ENCODE data around the gene SYTL3. TPM values are rescaled to one million over a fixed set of nuclear protein-coding genes. Genes with fewer than 3 reads are reported as not detected.
"Not testable (repeated sequence)": the region's sequence is repeated elsewhere in the genome, so short reads cannot be mapped to it uniquely, and the experiment has no call there.

SYTL3 gene
- total and polyA plus RNA-seq, 8 donors = 3.1 to 14.6 (median 5.3) TPM

- Histone ChIP-seq H3K27ac (no peak overlapping the region), H3K4me3 (no peak overlapping the region), H3K27me3 (no peaks in the 10 kb centered on the region), H3K9me3 (peaks cover 0 to 4% (median 0%) of the 10 kb centered on the region in 4 donors), H3K36me3 (peaks cover 51 to 86% (median 75%) of the 10 kb centered on the region in 4 donors), H3K4me1 (peaks cover 0 to 18% (median 9%) of the 10 kb centered on the region in 4 donors)
- DNase-seq = peak; percentile 25 to 64
- TF ChIP-seq EP300 (IDR thresholded peaks at IDR 0.05) (no peak), POLR2AphosphoS5 (IDR thresholded peaks at IDR 0.05) (no peak), CTCF (IDR thresholded peaks at IDR 0.05) (no peak), POLR2A (IDR thresholded peaks at IDR 0.05) (no peak)
- WGBS, 5 donors = 47 to 65% (median 59%) methylated on average over 14 of the region's 14 CpGs
- intact Hi-C loops (cut with DNase I; ENCODE audit: low total_unique reads) = no loop called here
These were observed 38.1 kb upstream of the SYTL3 start for GRCh38 chr6:158611541-158612370.

GRCh38 chr6:158614606-158615005 lies 35.2 kb upstream of the SYTL3 start:
- DNase-seq; intact Hi-C loops (cut with DNase I; ENCODE audit: low total_unique reads); H3K27ac ChIP-seq; H3K4me3 ChIP-seq; H3K9me3 ChIP-seq; H3K27me3 ChIP-seq: not testable (repeated sequence)
- peaks cover 0 to 23% (median 9%) of the 10 kb centered on the region in 4 donors for H3K4me1 ChIP-seq
- H3K36me3 ChIP-seq = peaks cover 27 to 70% (median 55%) of the 10 kb centered on the region in 4 donors
- 97 to 100% (median 97%) methylated on average over 3 of the region's 3 CpGs for WGBS, 5 donors

GRCh38 chr6:158618289-158618688 lies 31.6 kb upstream of the SYTL3 start:
- H3K9me3 ChIP-seq; H3K27me3 ChIP-seq; H3K4me3 ChIP-seq; DNase-seq; H3K27ac ChIP-seq; intact Hi-C loops (cut with DNase I; ENCODE audit: low total_unique reads): not testable (repeated sequence)
- H3K36me3 ChIP-seq = peaks cover 19 to 68% (median 60%) of the 10 kb centered on the region in 4 donors
- 90 to 96% (median 94%) methylated on average over 3 of the region's 3 CpGs for WGBS, 5 donors
- peaks cover 0 to 12% (median 3%) of the 10 kb centered on the region in 4 donors for H3K4me1 ChIP-seq

GRCh38 chr6:158619922-158620801 lies 29.7 kb upstream of the SYTL3 start:
- H3K9me3 ChIP-seq = peaks cover 0 to 4% (median 0%) of the 10 kb centered on the region in 4 donors
- no peak overlapping the region for H3K27ac ChIP-seq
- H3K4me1 ChIP-seq = peaks cover 0 to 18% (median 3%) of the 10 kb centered on the region in 4 donors
- DNase-seq = peak in 1 of 2 donors; percentile 26
- no peak overlapping the region for H3K4me3 ChIP-seq
- intact Hi-C loops (cut with DNase I; ENCODE audit: low total_unique reads) = no loop called here
- no peak for TF ChIP-seq EP300 (IDR thresholded peaks at IDR 0.05)
- no peak for TF ChIP-seq POLR2A (IDR thresholded peaks at IDR 0.05)
- TF ChIP-seq POLR2AphosphoS5 (IDR thresholded peaks at IDR 0.05) = no peak
- no peak for TF ChIP-seq CTCF (IDR thresholded peaks at IDR 0.05)
- H3K27me3 ChIP-seq = no peaks in the 10 kb centered on the region
- H3K36me3 ChIP-seq = peaks cover 27 to 70% (median 63%) of the 10 kb centered on the region in 4 donors
- WGBS, 5 donors = 84 to 90% (median 89%) methylated on average over 17 of the region's 17 CpGs

GRCh38 chr6:158620963-158621693 lies 28.7 kb upstream of the SYTL3 start:
- Histone ChIP-seq H3K27ac (no peak overlapping the region), H3K36me3 (peaks cover 37 to 80% (median 70%) of the 10 kb centered on the region in 4 donors), H3K4me1 (peaks cover 0 to 18% (median 3%) of the 10 kb centered on the region in 4 donors), H3K9me3 (no peaks in the 10 kb centered on the region), H3K4me3 (no peak overlapping the region), H3K27me3 (no peaks in the 10 kb centered on the region)
- intact Hi-C loops (cut with DNase I; ENCODE audit: low total_unique reads) = no loop called here
- DNase-seq = no peak
- WGBS, 5 donors = 73 to 83% (median 77%) methylated on average over 10 to 13 of the region's 13 CpGs
- no peak for TF ChIP-seq CTCF (IDR thresholded peaks at IDR 0.05)
- TF ChIP-seq POLR2AphosphoS5 (IDR thresholded peaks at IDR 0.05) = no peak
- no peak for TF ChIP-seq EP300 (IDR thresholded peaks at IDR 0.05)
- TF ChIP-seq POLR2A (IDR thresholded peaks at IDR 0.05) = no peak

Data from stomach (tissue), 9 donors.